Neural cell (in vitro differentiated cells): ENCODE results near the gene GIMAP8. TPM values are rescaled to one million over a fixed set of nuclear protein-coding genes. Genes with fewer than 3 reads are reported as not detected.

Experiments used
- H2AFZ ChIP-seq: fragments of 200-600, 300-800 bp; sonication (generic), shearing (Covaris generic); 2 replicates; pipeline ENCODE4 v1.6.0; 2014; ENCODE audit warnings: low read depth, mild to moderate bottlenecking, antibody characterized with exemption, low read length, moderate library complexity
- H3F3A ChIP-seq: fragments of 200-600 bp; shearing (Covaris generic); 2 replicates; pipeline ENCODE4 v1.6.1; 2016; ENCODE audit warnings: mild to moderate bottlenecking, moderate library complexity, mixed read lengths, antibody characterized with exemption, low read length; ENCODE audit not compliant: insufficient read depth, poor library complexity, severe bottlenecking
- H3K27ac ChIP-seq: fragments of 200-600, 300-800 bp; sonication (generic), shearing (Covaris generic); 2 replicates; pipeline ENCODE4 v1.5.1; 2014; ENCODE audit warnings: mild to moderate bottlenecking, low read length, moderate library complexity
- H3K27me3 ChIP-seq: fragments of 300-800, 200-600 bp; sonication (generic), shearing (Covaris generic); 2 replicates; pipeline ENCODE4 v1.6.0; 2014; ENCODE audit warnings: mild to moderate bottlenecking, low read depth, low read length, moderate library complexity; ENCODE audit not compliant: insufficient read depth
- H3K36me3 ChIP-seq: fragments of 300-800, 200-600 bp; sonication (generic), shearing (Covaris generic); 2 replicates; pipeline ENCODE4 v1.5.1; 2014; ENCODE audit warnings: mild to moderate bottlenecking, antibody characterized with exemption, low read length, moderate library complexity; ENCODE audit not compliant: insufficient read depth
- H3K4me2 ChIP-seq: fragments of 300-800, 200-600 bp; sonication (generic), shearing (Covaris generic); 2 replicates; pipeline ENCODE4 v1.6.0; 2014; ENCODE audit warnings: mild to moderate bottlenecking, low read length
- H3K4me3 ChIP-seq: fragments of 300-800, 200-600 bp; sonication (generic), shearing (Covaris generic); 2 replicates; pipeline ENCODE4 v1.5.1; 2014; ENCODE audit warnings: mild to moderate bottlenecking, low read length, moderate library complexity
- H3K79me2 ChIP-seq: fragments of 200-600 bp; shearing (Covaris generic); replicated peaks from 2 replicates; pipeline ENCODE4 v1.6.0; 2014; ENCODE audit warnings: mild to moderate bottlenecking, low read length, moderate library complexity; ENCODE audit not compliant: insufficient read depth
- H3K9ac ChIP-seq: fragments of 300-800, 200-600 bp; sonication (generic), shearing (Covaris generic); 2 replicates; pipeline ENCODE4 v1.6.1; 2016; ENCODE audit warnings: mild to moderate bottlenecking, low read length, mixed read lengths
- H3K9me2 ChIP-seq: fragments of 200-600 bp; shearing (Covaris generic); 2 replicates; pipeline ENCODE4 v1.6.1; 2016; ENCODE audit warnings: mild to moderate bottlenecking, low read length, mixed read lengths; ENCODE audit not compliant: insufficient read depth
- H3K9me3 ChIP-seq: fragments of 200-600, 300-800 bp; sonication (generic), shearing (Covaris generic); 2 replicates; pipeline ENCODE4 v1.6.1; 2016; ENCODE audit warnings: mild to moderate bottlenecking, mixed run types, low read length, moderate library complexity, mixed read lengths
- H4K20me1 ChIP-seq: fragments of 200-600 bp; shearing (Covaris generic); 2 replicates; pipeline ENCODE4 v1.6.1; 2016; ENCODE audit warnings: mild to moderate bottlenecking, mixed run types; ENCODE audit not compliant: insufficient read depth
- EP300 ChIP-seq: fragments of 450-650 bp; conservative IDR thresholded peaks from 2 replicates; pipeline ENCODE4 v1.6.1; 2014; ENCODE audit warnings: antibody characterized with exemption, mild to moderate bottlenecking, moderate library complexity; ENCODE audit not compliant: poor library complexity, severe bottlenecking
- EZH2 ChIP-seq: fragments of 200-600, 300-800 bp; shearing (Covaris generic), sonication (generic); IDR thresholded peaks from 2 replicates; pipeline ENCODE4 v1.6.1; 2014; ENCODE audit warnings: antibody characterized with exemption, low read length, borderline replicate concordance, mild to moderate bottlenecking; ENCODE audit not compliant: insufficient read depth, poor library complexity, severe bottlenecking
- MXI1 ChIP-seq: fragments of 450-650 bp; conservative IDR thresholded peaks from 2 replicates; pipeline ENCODE4 v1.6.1; 2014; ENCODE audit warnings: antibody characterized with exemption, mild to moderate bottlenecking; ENCODE audit not compliant: poor library complexity, severe bottlenecking
- POLR2AphosphoS5 ChIP-seq: IDR thresholded peaks from 2 replicates; pipeline ENCODE4 v1.6.1; 2012
- RAD21 ChIP-seq: fragments of 450-650 bp; conservative IDR thresholded peaks from 2 replicates; pipeline ENCODE4 v1.6.1; 2014; ENCODE audit warnings: antibody characterized with exemption, mild to moderate bottlenecking, moderate library complexity
- SMC3 ChIP-seq: fragments of 450-650 bp; conservative IDR thresholded peaks from 2 replicates; pipeline ENCODE4 v1.6.1; 2014; ENCODE audit warnings: antibody characterized with exemption, mild to moderate bottlenecking, moderate library complexity; ENCODE audit not compliant: poor library complexity
- TAF1 ChIP-seq: IDR thresholded peaks from 2 replicates; pipeline ENCODE4 v1.6.1; 2012; ENCODE audit warnings: low read depth
- polyA plus RNA-seq: library from polyadenylated mRNA; depleted of rRNA; stranded (reverse); fragments of >200 nt; gene quantifications from 2 replicates; pipeline ENCODE4 v1.2.3, GENCODE V29; 2014
- TF ChIP-seq, protein P1 (sequence below): fragments of 450-650 bp; IDR thresholded peaks from 2 replicates; pipeline ENCODE4 v1.5.1; 2014; ENCODE audit warnings: antibody characterized with exemption, mild to moderate bottlenecking, moderate library complexity; ENCODE audit not compliant: poor library complexity, severe bottlenecking
- TF ChIP-seq, protein P2 (sequence below): IDR thresholded peaks from 2 replicates; pipeline ENCODE4 v1.6.1; 2012; ENCODE audit warnings: borderline replicate concordance

GIMAP8 gene
- polyA plus RNA-seq, 1 donor from 2014 or later = not detected

DNA sequence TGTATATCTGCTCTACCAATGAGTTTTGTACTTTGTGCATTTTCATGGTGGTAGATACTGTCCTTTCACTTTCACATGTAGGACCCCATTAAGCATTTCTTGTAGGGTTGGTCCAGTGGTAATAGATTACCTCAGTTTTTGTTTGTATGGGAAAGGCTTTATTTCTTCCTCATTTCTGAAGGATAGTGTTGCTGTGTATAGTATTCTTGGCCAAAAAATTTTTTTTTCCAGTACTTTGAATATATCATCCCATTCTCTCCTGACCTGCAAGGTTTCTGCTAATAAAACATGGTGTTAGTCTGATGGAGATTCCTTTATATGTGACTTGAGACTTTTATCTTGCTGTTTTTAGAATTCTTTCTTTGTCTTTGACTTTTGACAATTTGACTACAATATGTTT, 12.0 kb downstream of the GIMAP8 start:
- H3K4me3 ChIP-seq = no peak overlapping the region
- no peaks in the 10 kb centered on the region for H3K27me3 ChIP-seq
- no peak overlapping the region for H3K27ac ChIP-seq
- H3K9me2 ChIP-seq = no peaks in the 10 kb centered on the region
- TF ChIP-seq MXI1 (no peak), EP300 (no peak), TAF1 (no peak), POLR2AphosphoS5 (no peak)
- TF ChIP-seq, protein P1, sequence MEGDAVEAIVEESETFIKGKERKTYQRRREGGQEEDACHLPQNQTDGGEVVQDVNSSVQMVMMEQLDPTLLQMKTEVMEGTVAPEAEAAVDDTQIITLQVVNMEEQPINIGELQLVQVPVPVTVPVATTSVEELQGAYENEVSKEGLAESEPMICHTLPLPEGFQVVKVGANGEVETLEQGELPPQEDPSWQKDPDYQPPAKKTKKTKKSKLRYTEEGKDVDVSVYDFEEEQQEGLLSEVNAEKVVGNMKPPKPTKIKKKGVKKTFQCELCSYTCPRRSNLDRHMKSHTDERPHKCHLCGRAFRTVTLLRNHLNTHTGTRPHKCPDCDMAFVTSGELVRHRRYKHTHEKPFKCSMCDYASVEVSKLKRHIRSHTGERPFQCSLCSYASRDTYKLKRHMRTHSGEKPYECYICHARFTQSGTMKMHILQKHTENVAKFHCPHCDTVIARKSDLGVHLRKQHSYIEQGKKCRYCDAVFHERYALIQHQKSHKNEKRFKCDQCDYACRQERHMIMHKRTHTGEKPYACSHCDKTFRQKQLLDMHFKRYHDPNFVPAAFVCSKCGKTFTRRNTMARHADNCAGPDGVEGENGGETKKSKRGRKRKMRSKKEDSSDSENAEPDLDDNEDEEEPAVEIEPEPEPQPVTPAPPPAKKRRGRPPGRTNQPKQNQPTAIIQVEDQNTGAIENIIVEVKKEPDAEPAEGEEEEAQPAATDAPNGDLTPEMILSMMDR = no peak
- TF ChIP-seq, protein P2, sequence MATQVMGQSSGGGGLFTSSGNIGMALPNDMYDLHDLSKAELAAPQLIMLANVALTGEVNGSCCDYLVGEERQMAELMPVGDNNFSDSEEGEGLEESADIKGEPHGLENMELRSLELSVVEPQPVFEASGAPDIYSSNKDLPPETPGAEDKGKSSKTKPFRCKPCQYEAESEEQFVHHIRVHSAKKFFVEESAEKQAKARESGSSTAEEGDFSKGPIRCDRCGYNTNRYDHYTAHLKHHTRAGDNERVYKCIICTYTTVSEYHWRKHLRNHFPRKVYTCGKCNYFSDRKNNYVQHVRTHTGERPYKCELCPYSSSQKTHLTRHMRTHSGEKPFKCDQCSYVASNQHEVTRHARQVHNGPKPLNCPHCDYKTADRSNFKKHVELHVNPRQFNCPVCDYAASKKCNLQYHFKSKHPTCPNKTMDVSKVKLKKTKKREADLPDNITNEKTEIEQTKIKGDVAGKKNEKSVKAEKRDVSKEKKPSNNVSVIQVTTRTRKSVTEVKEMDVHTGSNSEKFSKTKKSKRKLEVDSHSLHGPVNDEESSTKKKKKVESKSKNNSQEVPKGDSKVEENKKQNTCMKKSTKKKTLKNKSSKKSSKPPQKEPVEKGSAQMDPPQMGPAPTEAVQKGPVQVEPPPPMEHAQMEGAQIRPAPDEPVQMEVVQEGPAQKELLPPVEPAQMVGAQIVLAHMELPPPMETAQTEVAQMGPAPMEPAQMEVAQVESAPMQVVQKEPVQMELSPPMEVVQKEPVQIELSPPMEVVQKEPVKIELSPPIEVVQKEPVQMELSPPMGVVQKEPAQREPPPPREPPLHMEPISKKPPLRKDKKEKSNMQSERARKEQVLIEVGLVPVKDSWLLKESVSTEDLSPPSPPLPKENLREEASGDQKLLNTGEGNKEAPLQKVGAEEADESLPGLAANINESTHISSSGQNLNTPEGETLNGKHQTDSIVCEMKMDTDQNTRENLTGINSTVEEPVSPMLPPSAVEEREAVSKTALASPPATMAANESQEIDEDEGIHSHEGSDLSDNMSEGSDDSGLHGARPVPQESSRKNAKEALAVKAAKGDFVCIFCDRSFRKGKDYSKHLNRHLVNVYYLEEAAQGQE = no peak
- no peak overlapping the region for H3K9ac ChIP-seq
- no peaks in the 10 kb centered on the region for H3K79me2 ChIP-seq
- H3K9me3 ChIP-seq = no peaks in the 10 kb centered on the region
- no peaks in the 10 kb centered on the region for H3F3A ChIP-seq
- H2AFZ ChIP-seq = no peak overlapping the region
- no peak overlapping the region for H3K4me2 ChIP-seq
- H3K36me3 ChIP-seq = no peaks in the 10 kb centered on the region
- H4K20me1 ChIP-seq = no peaks in the 10 kb centered on the region

DNA sequence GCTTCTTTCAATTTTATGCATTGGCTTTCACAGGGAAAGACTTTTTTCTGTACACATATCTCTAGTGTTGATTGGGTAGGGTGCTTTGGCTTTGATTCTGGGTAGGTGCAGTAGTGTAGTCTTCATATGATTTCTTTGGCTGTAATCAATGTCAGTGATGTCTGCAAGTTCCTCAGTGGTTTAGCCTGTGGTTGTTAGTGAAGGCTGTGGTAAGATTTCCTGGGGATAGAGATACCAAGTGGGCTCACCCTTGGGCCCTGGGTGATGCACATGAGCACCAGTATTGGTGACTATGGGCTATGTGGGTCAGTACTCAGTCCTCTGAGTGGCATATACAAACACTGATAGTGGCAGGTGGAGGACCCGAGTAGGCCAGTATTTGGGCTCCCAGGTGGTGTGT, 13.0 kb downstream of the GIMAP8 start:
- H3K27me3 ChIP-seq = no peaks in the 10 kb centered on the region
- no peak overlapping the region for H3K27ac ChIP-seq
- H3K4me3 ChIP-seq = no peak overlapping the region
- no peaks in the 10 kb centered on the region for H4K20me1 ChIP-seq
- no peak overlapping the region for H2AFZ ChIP-seq
- H3K9me3 ChIP-seq = no peaks in the 10 kb centered on the region
- H3K79me2 ChIP-seq = no peaks in the 10 kb centered on the region
- no peaks in the 10 kb centered on the region for H3K36me3 ChIP-seq
- H3F3A ChIP-seq = no peaks in the 10 kb centered on the region
- TF ChIP-seq MXI1 = no peak
- no peak for TF ChIP-seq TAF1
- TF ChIP-seq POLR2AphosphoS5 = no peak
- H3K9ac ChIP-seq = no peak overlapping the region
- no peak overlapping the region for H3K4me2 ChIP-seq
- H3K9me2 ChIP-seq = no peaks in the 10 kb centered on the region

DNA sequence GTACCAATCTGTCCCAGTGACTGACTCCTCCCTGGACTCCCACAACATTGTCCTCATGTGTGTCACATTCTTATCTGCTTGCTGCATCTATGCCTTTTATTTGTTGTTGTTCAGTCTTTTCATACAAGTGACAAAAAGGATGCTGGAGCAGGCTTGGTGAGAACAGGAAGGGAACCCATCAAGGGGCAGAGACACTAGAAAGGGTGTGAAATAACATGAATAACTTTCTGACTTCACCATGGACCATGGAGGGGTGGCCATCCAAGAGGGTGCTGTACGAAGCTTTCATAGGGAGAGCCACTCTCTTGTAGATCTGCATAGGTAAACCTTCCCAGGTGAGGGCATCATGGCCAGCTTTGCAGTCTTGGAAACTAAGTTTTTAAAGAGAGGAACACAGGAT, 14.5 kb downstream of the GIMAP8 start:
- H2AFZ ChIP-seq = no peak overlapping the region
- no peaks in the 10 kb centered on the region for H3K27me3 ChIP-seq
- no peak overlapping the region for H3K9ac ChIP-seq
- no peak overlapping the region for H3K27ac ChIP-seq
- H3K36me3 ChIP-seq = no peaks in the 10 kb centered on the region
- H3K9me2 ChIP-seq = no peaks in the 10 kb centered on the region
- H3K4me3 ChIP-seq = no peak overlapping the region
- no peaks in the 10 kb centered on the region for H4K20me1 ChIP-seq
- no peaks in the 10 kb centered on the region for H3K9me3 ChIP-seq
- no peak overlapping the region for H3K4me2 ChIP-seq
- H3F3A ChIP-seq = no peaks in the 10 kb centered on the region
- TF ChIP-seq EZH2 = no peak
- TF ChIP-seq POLR2AphosphoS5 = no peak
- TF ChIP-seq RAD21 = no peak
- TF ChIP-seq SMC3 = no peak
- TF ChIP-seq EP300 = no peak
- H3K79me2 ChIP-seq = no peaks in the 10 kb centered on the region
